Liver (tissue), 9 donors: ENCODE results near the gene TMEM43. TPM values are rescaled to one million over a fixed set of nuclear protein-coding genes. Genes with fewer than 3 reads are reported as not detected.
A peak's percentile ranks its signal among the peaks of the same experiment; 100 is the strongest.

Source experiments
- DNase-seq: peaks from one replicate; pipeline ENCODE4 v3.0.0-alpha.2; 2017; ENCODE audit warnings: low spot score
- H3K27ac ChIP-seq, 2 donors: one replicate each; pipeline ENCODE4 v1.7.0; 2013; ENCODE audit warnings: inconsistent platforms in 2 of 2, low read length in 2 of 2, control low read depth in 1 of 2, low read depth in 1 of 2, mild to moderate bottlenecking in 1 of 2
- H3K27me3 ChIP-seq, 4 donors: one replicate each; pipeline versions ENCODE4 v1.6.1 to v1.7.0; 2013; ENCODE audit warnings: low read length in 3 of 4, inconsistent platforms in 1 of 4, mild to moderate bottlenecking in 1 of 4, moderate library complexity in 1 of 4; ENCODE audit not compliant: control insufficient read depth in 4 of 4, insufficient read depth in 4 of 4
- H3K36me3 ChIP-seq, 4 donors: one replicate each; pipeline versions ENCODE4 v1.6.1 to v1.7.0; 2013; ENCODE audit warnings: low read length in 3 of 4, mild to moderate bottlenecking in 3 of 4, low read depth in 1 of 4, moderate library complexity in 1 of 4; ENCODE audit not compliant: control insufficient read depth in 4 of 4, insufficient read depth in 3 of 4
- H3K4me1 ChIP-seq, 4 donors: one replicate each; pipeline versions ENCODE4 v1.6.1 to v1.7.0; 2013; ENCODE audit warnings: low read length in 3 of 4, mild to moderate bottlenecking in 3 of 4, moderate library complexity in 1 of 4; ENCODE audit not compliant: control insufficient read depth in 4 of 4, insufficient read depth in 4 of 4
- H3K4me3 ChIP-seq, 3 donors: one replicate each; pipeline versions ENCODE4 v1.6.1 to v1.7.0; 2013; ENCODE audit warnings: low read length in 3 of 3, control low read depth in 1 of 3, low read depth in 1 of 3, mild to moderate bottlenecking in 1 of 3
- H3K9ac ChIP-seq, 2 donors: one replicate each; pipeline ENCODE4 v1.7.0; 2013; ENCODE audit warnings: low read length in 2 of 2, mild to moderate bottlenecking in 2 of 2, moderate library complexity in 2 of 2, control low read depth in 1 of 2, low read depth in 1 of 2
- H3K9me3 ChIP-seq, 4 donors: one replicate each; pipeline versions ENCODE4 v1.6.1 to v1.7.0; 2013; ENCODE audit warnings: low read length in 3 of 4; ENCODE audit not compliant: control insufficient read depth in 4 of 4
- EGR1 ChIP-seq, 2 donors: IDR thresholded peaks; 2 replicates each; pipeline ENCODE4 v1.6.1; 2016 to 2018; ENCODE audit warnings: antibody characterized with exemption in 2 of 2, low read depth in 2 of 2
- FOXA1 ChIP-seq: IDR thresholded peaks from 2 replicates; pipeline ENCODE4 v1.6.1; 2016; ENCODE audit warnings: antibody characterized with exemption
- FOXA2 ChIP-seq: IDR thresholded peaks from 2 replicates; pipeline ENCODE4 v1.6.1; 2016; ENCODE audit warnings: antibody characterized with exemption
- GABPA ChIP-seq, 2 donors: IDR thresholded peaks in 1 of 2; conservative IDR thresholded peaks in 1 of 2; 2 replicates each; pipeline ENCODE4 v1.6.1; 2016; ENCODE audit warnings: antibody characterized with exemption in 2 of 2, mild to moderate bottlenecking in 1 of 2, moderate library complexity in 1 of 2
- HNF4A ChIP-seq, 2 donors: conservative IDR thresholded peaks; 2 replicates each; pipeline ENCODE4 v1.6.1; 2016; ENCODE audit warnings: antibody characterized with exemption in 2 of 2, mild to moderate bottlenecking in 2 of 2
- HNF4G ChIP-seq: IDR thresholded peaks from 2 replicates; pipeline ENCODE4 v1.6.1; 2016; ENCODE audit warnings: antibody characterized with exemption
- JUND ChIP-seq, 2 donors: IDR thresholded peaks; 2 replicates each; pipeline ENCODE4 v1.6.1; 2016; ENCODE audit warnings: antibody characterized with exemption in 2 of 2
- NR2F2 ChIP-seq: IDR thresholded peaks from 2 replicates; pipeline ENCODE4 v1.6.1; 2016; ENCODE audit warnings: antibody characterized with exemption
- RAD21 ChIP-seq, 2 donors: IDR thresholded peaks; 2 replicates each; pipeline ENCODE4 v1.6.1; 2016; ENCODE audit warnings: antibody characterized with exemption in 2 of 2, mild to moderate bottlenecking in 2 of 2
- RXRA ChIP-seq, 2 donors: IDR thresholded peaks; 2 replicates each; pipeline ENCODE4 v1.6.1; 2017 to 2018; ENCODE audit warnings: antibody characterized with exemption in 2 of 2, mild to moderate bottlenecking in 1 of 2
- SP1 ChIP-seq: IDR thresholded peaks from 2 replicates; pipeline ENCODE4 v1.6.1; 2018; ENCODE audit warnings: antibody characterized with exemption, mild to moderate bottlenecking
- TAF1 ChIP-seq: conservative IDR thresholded peaks from 2 replicates; pipeline ENCODE4 v1.6.1; 2016; ENCODE audit warnings: antibody characterized with exemption, mild to moderate bottlenecking
- YY1 ChIP-seq: IDR thresholded peaks from 2 replicates; pipeline ENCODE4 v1.6.1; 2016; ENCODE audit warnings: antibody characterized with exemption, mild to moderate bottlenecking
- WGBS: extraction: QIAGEN DNeasy Blood & Tissue Kit; methylation state at CpG from one replicate; pipeline ENCODE4 v1.1.7; 2013; 5-methylcytosine and 5-hydroxymethylcytosine counted together
- polyA plus RNA-seq, 2 donors: library from polyadenylated mRNA; stranded (reverse) in 1 of 2; unstranded in 1 of 2; fragments of 200-250 nt in 1 of 2; fragments of >200 nt in 1 of 2; fragmentation: Nextera tagmentation in 1 of 2; extraction: Ambion mirVana in 1 of 2; gene quantifications; one replicate each; pipeline versions ENCODE4 v1.2.1 to v1.2.3, GENCODE V29; 2013 to 2015
- total RNA-seq, 2 donors: library from RNA; depleted of rRNA; stranded (reverse); fragments of >200 nt; gene quantifications; one replicate each; pipeline ENCODE4 v1.2.3, GENCODE V29; 2014
- TF ChIP-seq, protein P1 (sequence below): IDR thresholded peaks from 2 replicates; pipeline ENCODE4 v1.6.1; 2016; ENCODE audit warnings: antibody characterized with exemption
- TF ChIP-seq, protein P2 (sequence below): IDR thresholded peaks from 2 replicates; pipeline ENCODE4 v1.6.1; 2016; ENCODE audit warnings: antibody characterized with exemption
- TF ChIP-seq, protein P3 (sequence below): IDR thresholded peaks from 2 replicates; pipeline ENCODE4 v1.6.1; 2016; ENCODE audit warnings: antibody characterized with exemption, mild to moderate bottlenecking
- TF ChIP-seq, protein P4 (sequence below): IDR thresholded peaks from 2 replicates; pipeline ENCODE4 v1.6.1; 2016; ENCODE audit warnings: antibody characterized with exemption
- TF ChIP-seq, protein P5 (sequence below): fragments of 150-350 bp; IDR thresholded peaks from 2 replicates; pipeline ENCODE4 v1.5.1; 2017; ENCODE audit warnings: improper control_type of control experiment, low read depth, low read length; ENCODE audit not compliant: missing input control
- donor health status: healthy.
- donor health status: healthy.
- donor health status: healthy.
- donor health status: healthy.
- donor health status: healthy.

TMEM43 gene
- total and polyA plus RNA-seq, 4 donors: 7.4 to 15.1 (median 13.5) TPM

DNA sequence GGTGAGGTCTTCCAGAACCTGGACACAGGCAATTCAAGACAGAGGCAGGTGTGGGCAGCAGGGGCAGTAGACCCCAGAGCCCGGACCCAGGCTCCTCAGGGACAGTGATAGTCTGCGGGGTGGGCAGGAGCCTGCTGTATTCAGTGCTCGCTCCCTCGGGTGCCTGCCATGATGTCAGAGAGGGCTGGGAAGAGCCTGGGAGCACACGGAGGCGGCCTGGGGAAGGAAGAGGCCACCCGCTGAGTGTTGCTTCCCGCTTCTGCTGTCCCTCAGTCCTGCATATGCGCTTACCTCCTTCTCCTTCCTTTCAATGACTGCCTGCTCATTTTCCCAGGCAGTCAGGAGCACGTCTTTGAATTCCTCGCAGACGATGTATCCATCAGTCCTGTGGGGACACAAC is 22.8 kb downstream of the TMEM43 start:
- H3K4me1 ChIP-seq: peaks cover 2 to 33% (median 27%) of the 10 kb centered on the region in 4 donors
- DNase-seq: no peak
- no peak overlapping the region for H3K27ac ChIP-seq
- H3K27me3 ChIP-seq: no peaks in the 10 kb centered on the region
- TF ChIP-seq, protein P1, sequence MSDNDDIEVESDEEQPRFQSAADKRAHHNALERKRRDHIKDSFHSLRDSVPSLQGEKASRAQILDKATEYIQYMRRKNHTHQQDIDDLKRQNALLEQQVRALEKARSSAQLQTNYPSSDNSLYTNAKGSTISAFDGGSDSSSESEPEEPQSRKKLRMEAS: no peak
- no peak for TF ChIP-seq HNF4A (conservative IDR thresholded peaks at IDR 0.05)
- no peak overlapping the region for H3K4me3 ChIP-seq
- 87% methylated on average over 12 of the region's 12 CpGs for WGBS
- no peak overlapping the region for H3K9ac ChIP-seq
- peaks cover 3 to 38% (median 21%) of the 10 kb centered on the region in 4 donors for H3K36me3 ChIP-seq
- no peaks in the 10 kb centered on the region for H3K9me3 ChIP-seq

DNA sequence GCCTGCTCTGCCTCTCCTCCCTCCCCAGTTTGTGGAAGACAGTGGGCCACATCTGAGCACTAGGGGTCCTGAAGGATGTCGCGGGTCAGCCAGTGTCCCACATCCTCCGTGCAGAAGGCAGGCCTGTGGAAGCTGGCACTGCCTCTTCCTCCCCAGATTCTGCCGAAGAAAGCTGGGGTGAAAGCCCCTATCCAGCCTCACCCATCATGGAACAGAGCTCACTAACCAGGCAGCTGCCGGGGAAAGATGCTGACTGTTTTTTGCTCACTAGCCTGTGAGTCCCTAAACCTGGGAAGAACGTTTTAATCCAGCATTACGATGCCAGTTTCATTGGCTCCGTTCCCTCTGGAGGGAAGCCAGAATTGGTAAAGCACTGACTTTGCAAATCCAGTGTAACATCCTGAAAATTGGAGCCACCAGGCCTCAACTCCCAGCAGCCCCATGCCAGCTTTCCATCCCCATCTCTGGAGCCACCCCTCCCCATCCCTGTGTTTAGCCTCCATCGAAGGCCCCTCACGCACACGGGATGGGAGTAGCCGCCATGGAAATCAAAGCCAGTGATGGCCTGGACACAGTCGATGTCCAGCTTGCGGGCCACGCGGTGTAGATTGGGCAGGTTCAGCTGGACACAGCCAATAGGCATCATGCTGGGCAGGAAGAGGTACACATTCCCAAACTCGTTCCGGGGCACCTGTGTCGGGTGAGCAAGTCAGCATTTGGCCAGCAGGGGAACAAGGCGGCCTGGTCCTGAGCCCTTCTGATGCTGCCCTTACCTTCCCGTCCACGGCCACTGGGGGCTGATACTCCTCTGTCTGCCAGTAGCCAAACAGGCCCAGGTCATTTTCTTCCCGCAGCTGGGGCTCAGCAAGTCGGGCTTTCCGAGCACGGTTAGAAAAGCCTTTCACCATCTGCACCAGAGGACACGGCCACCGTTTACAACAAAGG is 23.5 kb downstream of the TMEM43 start:
- Histone ChIP-seq H3K27ac (no peak overlapping the region), H3K9ac (no peak overlapping the region), H3K4me3 (no peak overlapping the region), H3K36me3 (peaks cover 3 to 43% (median 23%) of the 10 kb centered on the region in 4 donors), H3K9me3 (no peaks in the 10 kb centered on the region), H3K4me1 (peaks cover 2 to 26% (median 21%) of the 10 kb centered on the region in 4 donors), H3K27me3 (no peaks in the 10 kb centered on the region)
- DNase-seq: peak; percentile 27
- TF ChIP-seq FOXA1: no peak
- TF ChIP-seq, protein P2, sequence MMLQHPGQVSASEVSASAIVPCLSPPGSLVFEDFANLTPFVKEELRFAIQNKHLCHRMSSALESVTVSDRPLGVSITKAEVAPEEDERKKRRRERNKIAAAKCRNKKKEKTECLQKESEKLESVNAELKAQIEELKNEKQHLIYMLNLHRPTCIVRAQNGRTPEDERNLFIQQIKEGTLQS: no peak
- TF ChIP-seq TAF1: no peak
- no peak for TF ChIP-seq JUND (IDR thresholded peaks at IDR 0.05)
- no peak for TF ChIP-seq EGR1 (IDR thresholded peaks at IDR 0.05; ENCODE audit: low read depth in 2 of 2)
- TF ChIP-seq HNF4G: no peak
- TF ChIP-seq NR2F2: no peak
- TF ChIP-seq, protein P3, sequence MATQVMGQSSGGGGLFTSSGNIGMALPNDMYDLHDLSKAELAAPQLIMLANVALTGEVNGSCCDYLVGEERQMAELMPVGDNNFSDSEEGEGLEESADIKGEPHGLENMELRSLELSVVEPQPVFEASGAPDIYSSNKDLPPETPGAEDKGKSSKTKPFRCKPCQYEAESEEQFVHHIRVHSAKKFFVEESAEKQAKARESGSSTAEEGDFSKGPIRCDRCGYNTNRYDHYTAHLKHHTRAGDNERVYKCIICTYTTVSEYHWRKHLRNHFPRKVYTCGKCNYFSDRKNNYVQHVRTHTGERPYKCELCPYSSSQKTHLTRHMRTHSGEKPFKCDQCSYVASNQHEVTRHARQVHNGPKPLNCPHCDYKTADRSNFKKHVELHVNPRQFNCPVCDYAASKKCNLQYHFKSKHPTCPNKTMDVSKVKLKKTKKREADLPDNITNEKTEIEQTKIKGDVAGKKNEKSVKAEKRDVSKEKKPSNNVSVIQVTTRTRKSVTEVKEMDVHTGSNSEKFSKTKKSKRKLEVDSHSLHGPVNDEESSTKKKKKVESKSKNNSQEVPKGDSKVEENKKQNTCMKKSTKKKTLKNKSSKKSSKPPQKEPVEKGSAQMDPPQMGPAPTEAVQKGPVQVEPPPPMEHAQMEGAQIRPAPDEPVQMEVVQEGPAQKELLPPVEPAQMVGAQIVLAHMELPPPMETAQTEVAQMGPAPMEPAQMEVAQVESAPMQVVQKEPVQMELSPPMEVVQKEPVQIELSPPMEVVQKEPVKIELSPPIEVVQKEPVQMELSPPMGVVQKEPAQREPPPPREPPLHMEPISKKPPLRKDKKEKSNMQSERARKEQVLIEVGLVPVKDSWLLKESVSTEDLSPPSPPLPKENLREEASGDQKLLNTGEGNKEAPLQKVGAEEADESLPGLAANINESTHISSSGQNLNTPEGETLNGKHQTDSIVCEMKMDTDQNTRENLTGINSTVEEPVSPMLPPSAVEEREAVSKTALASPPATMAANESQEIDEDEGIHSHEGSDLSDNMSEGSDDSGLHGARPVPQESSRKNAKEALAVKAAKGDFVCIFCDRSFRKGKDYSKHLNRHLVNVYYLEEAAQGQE: no peak
- no peak for TF ChIP-seq FOXA2
- TF ChIP-seq, protein P1: no peak
- TF ChIP-seq RXRA (IDR thresholded peaks at IDR 0.05): no peak
- TF ChIP-seq HNF4A (conservative IDR thresholded peaks at IDR 0.05): no peak
- TF ChIP-seq, protein P4, sequence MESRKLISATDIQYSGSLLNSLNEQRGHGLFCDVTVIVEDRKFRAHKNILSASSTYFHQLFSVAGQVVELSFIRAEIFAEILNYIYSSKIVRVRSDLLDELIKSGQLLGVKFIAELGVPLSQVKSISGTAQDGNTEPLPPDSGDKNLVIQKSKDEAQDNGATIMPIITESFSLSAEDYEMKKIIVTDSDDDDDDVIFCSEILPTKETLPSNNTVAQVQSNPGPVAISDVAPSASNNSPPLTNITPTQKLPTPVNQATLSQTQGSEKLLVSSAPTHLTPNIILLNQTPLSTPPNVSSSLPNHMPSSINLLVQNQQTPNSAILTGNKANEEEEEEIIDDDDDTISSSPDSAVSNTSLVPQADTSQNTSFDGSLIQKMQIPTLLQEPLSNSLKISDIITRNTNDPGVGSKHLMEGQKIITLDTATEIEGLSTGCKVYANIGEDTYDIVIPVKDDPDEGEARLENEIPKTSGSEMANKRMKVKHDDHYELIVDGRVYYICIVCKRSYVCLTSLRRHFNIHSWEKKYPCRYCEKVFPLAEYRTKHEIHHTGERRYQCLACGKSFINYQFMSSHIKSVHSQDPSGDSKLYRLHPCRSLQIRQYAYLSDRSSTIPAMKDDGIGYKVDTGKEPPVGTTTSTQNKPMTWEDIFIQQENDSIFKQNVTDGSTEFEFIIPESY: no peak
- no peak for TF ChIP-seq SP1
- TF ChIP-seq, protein P5, sequence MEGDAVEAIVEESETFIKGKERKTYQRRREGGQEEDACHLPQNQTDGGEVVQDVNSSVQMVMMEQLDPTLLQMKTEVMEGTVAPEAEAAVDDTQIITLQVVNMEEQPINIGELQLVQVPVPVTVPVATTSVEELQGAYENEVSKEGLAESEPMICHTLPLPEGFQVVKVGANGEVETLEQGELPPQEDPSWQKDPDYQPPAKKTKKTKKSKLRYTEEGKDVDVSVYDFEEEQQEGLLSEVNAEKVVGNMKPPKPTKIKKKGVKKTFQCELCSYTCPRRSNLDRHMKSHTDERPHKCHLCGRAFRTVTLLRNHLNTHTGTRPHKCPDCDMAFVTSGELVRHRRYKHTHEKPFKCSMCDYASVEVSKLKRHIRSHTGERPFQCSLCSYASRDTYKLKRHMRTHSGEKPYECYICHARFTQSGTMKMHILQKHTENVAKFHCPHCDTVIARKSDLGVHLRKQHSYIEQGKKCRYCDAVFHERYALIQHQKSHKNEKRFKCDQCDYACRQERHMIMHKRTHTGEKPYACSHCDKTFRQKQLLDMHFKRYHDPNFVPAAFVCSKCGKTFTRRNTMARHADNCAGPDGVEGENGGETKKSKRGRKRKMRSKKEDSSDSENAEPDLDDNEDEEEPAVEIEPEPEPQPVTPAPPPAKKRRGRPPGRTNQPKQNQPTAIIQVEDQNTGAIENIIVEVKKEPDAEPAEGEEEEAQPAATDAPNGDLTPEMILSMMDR: no peak
- no peak for TF ChIP-seq GABPA (IDR thresholded peaks at IDR 0.05 in 1 of 2, conservative IDR thresholded peaks at IDR 0.05 in 1 of 2)
- TF ChIP-seq RAD21 (IDR thresholded peaks at IDR 0.05): no peak
- TF ChIP-seq YY1: no peak
- 87% methylated on average over 28 of the region's 28 CpGs for WGBS
